A673 (cell line): ENCODE results near the gene SOWAHB. TPM values are rescaled to one million over a fixed set of nuclear protein-coding genes. Genes with fewer than 3 reads are reported as not detected.

Source experiments
- BruUV-seq: library from RNA; stranded (reverse); fragments of 400-500 nt; replicated peaks from 2 replicates; lab custom pipeline; 2021; lab: Mats Ljungman, UMichigan
- CTCF ChIA-PET: fragments of 300-600 bp; sonication (Branson Sonifier 250); formaldehyde crosslinking; loops from one replicate; lab custom pipeline; 2022; ENCODE audit warnings: antibody characterized with exemption; lab: Charles Lee
- POLR2A ChIA-PET: fragments of 300-600 bp; sonication (Branson Sonifier 250); formaldehyde crosslinking; loops from one replicate; lab custom pipeline; 2022; ENCODE audit warnings: antibody characterized with exemption; ENCODE audit not compliant: low non-redundant PET; lab: Charles Lee
- DNase-seq: peaks from one replicate; pipeline ENCODE4 v3.0.0-alpha.2; 2015; ENCODE audit warnings: low spot score
- H3K27ac ChIP-seq: fragments of 200-600 bp; sonication (generic); 2 replicates; pipeline ENCODE4 v1.5.1; 2016; ENCODE audit warnings: mixed run types, low read depth, mild to moderate bottlenecking, mixed read lengths, antibody characterized with exemption, low read length; ENCODE audit not compliant: poor library complexity, severe bottlenecking
- H3K27me3 ChIP-seq: fragments of 200-600 bp; sonication (generic); replicated peaks from 2 replicates; pipeline ENCODE4 v1.6.1; 2017; ENCODE audit warnings: mixed run types, low read depth, mild to moderate bottlenecking, mixed read lengths, antibody characterized with exemption, low read length; ENCODE audit not compliant: insufficient read depth, poor library complexity
- H3K36me3 ChIP-seq: fragments of 200-600 bp; sonication (generic); 2 replicates; pipeline ENCODE4 v1.6.1; 2016; ENCODE audit warnings: mixed run types, mild to moderate bottlenecking, mixed read lengths, antibody characterized with exemption, low read length; ENCODE audit not compliant: insufficient read depth, poor library complexity, severe bottlenecking
- H3K4me1 ChIP-seq: fragments of 200-600 bp; sonication (generic); 2 replicates; pipeline ENCODE4 v1.6.1; 2017; ENCODE audit warnings: mixed run types, mild to moderate bottlenecking, mixed read lengths, antibody characterized with exemption, low read length; ENCODE audit not compliant: insufficient read depth, poor library complexity, severe bottlenecking
- H3K4me3 ChIP-seq: fragments of 200-600 bp; sonication (generic); 2 replicates; pipeline ENCODE4 v1.5.1; 2016; ENCODE audit warnings: low read depth, mixed run types, mild to moderate bottlenecking, mixed read lengths, low read length; ENCODE audit not compliant: poor library complexity, severe bottlenecking
- H3K9me3 ChIP-seq: fragments of 200-600 bp; sonication (generic); 2 replicates; pipeline ENCODE4 v1.6.1; 2016; ENCODE audit warnings: mixed run types, low read depth, mild to moderate bottlenecking, mixed read lengths, antibody characterized with exemption, low read length; ENCODE audit not compliant: poor library complexity, severe bottlenecking
- CTCF ChIP-seq: fragments of 300-800, 200-600 bp; sonication (generic); conservative IDR thresholded peaks from 2 replicates; pipeline ENCODE4 v1.5.1; 2017; ENCODE audit warnings: low read depth, mild to moderate bottlenecking, antibody characterized with exemption, low read length, moderate library complexity, mixed read lengths
- EZH2 ChIP-seq: fragments of 200-600 bp; sonication (generic); IDR thresholded peaks from 2 replicates; pipeline ENCODE4 v1.6.1; 2017; ENCODE audit warnings: borderline replicate concordance, low read depth, mild to moderate bottlenecking, mixed read lengths, antibody characterized with exemption, low read length; ENCODE audit not compliant: poor library complexity, severe bottlenecking
- intact Hi-C: fragments of 100-400 bp; cut with micrococcal nuclease; formaldehyde crosslinking; loops from one replicate; pipeline ENCODE4 v1.10.0; 2022; ENCODE audit not compliant: unreplicated experiment
- total RNA-seq: library from RNA; stranded (reverse); gene quantifications from 2 replicates; pipeline ENCODE4 v1.2.3, GENCODE V29; 2021

The SOWAHB gene
- total RNA-seq, 1 experiment from 2014 or later = 0.15 TPM

- Histone ChIP-seq H3K27ac (no peak overlapping the region), H3K36me3 (no peaks in the 10 kb centered on the region), H3K9me3 (no peaks in the 10 kb centered on the region), H3K27me3 (no peaks in the 10 kb centered on the region), H3K4me3 (no peak overlapping the region), H3K4me1 (no peaks in the 10 kb centered on the region)
- TF ChIP-seq EZH2 (no peak), CTCF (no peak)
- intact Hi-C loops = no loop called here
- DNase-seq = no peak
- ChIA-PET POLR2A (no interaction called here), CTCF (no interaction called here)
- no TSS peak for BruUV-seq
These were observed 11.7 kb downstream of the SOWAHB start for GRCh38 chr4:76886214-76886613.

GRCh38 chr4:76883147-76883546 lies 14.8 kb downstream of the SOWAHB start:
- H3K4me1 ChIP-seq = no peaks in the 10 kb centered on the region
- H3K27me3 ChIP-seq = no peaks in the 10 kb centered on the region
- POLR2A ChIA-PET = no interaction called here
- peak; percentile 9 for DNase-seq
- H3K36me3 ChIP-seq = no peaks in the 10 kb centered on the region
- no peak overlapping the region for H3K4me3 ChIP-seq
- no TSS peak for BruUV-seq
- intact Hi-C loops = no loop called here
- no peak overlapping the region for H3K27ac ChIP-seq
- no peaks in the 10 kb centered on the region for H3K9me3 ChIP-seq
- CTCF ChIA-PET = no interaction called here
- TF ChIP-seq EZH2 (no peak), CTCF (no peak)

- no peak overlapping the region for H3K27ac ChIP-seq
- no peaks in the 10 kb centered on the region for H3K9me3 ChIP-seq
- H3K4me3 ChIP-seq = no peak overlapping the region
- TF ChIP-seq EZH2 (no peak), CTCF (no peak)
- no peak for DNase-seq
- H3K36me3 ChIP-seq = no peaks in the 10 kb centered on the region
- H3K4me1 ChIP-seq = no peaks in the 10 kb centered on the region
- no TSS peak for BruUV-seq
- ChIA-PET CTCF (no interaction called here), POLR2A (no interaction called here)
- intact Hi-C loops = no loop called here
- H3K27me3 ChIP-seq = no peaks in the 10 kb centered on the region
These were observed 15.3 kb downstream of the SOWAHB start for GRCh38 chr4:76882630-76883029.
